ENCODE data around the gene STARD3NL. TPM values are rescaled to one million over a fixed set of nuclear protein-coding genes. Genes with fewer than 3 reads are reported as not detected.

The STARD3NL gene
- total and polyA plus RNA-seq, 10 of the 15 experiments (the other 5 are each of a cell fraction or from before 2014, with no cell fraction given), result 66.1 to 133 (median 85.7) TPM

DNA sequence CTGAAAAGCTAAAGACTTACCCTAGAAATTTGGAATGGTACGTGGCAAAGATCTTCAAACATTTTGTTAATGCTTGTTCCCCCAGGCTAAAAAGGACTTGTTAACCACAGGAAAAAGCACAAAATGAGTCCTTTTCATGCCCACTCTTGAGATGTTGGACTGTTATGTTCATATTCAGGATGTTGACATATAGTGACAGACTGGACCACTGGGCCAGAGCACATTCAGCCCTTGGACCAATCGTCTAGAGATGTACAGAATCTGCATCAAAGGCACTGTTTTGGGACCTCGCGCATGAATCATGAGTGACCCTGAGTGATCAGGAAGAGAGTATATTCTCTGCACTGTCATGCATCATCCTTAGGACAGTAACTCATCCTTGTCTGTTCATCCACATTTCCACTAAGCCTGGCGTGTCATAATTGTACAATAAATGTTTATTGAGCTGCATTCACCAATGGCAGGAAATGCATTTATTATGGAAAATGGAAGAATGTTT is 70.1 kb downstream of the STARD3NL start:
- in situ Hi-C loops (cut with MboI), result no loop called here
- no peak overlapping the region for H3K4me2 ChIP-seq (ENCODE audit: control insufficient read depth, insufficient read depth)
- H3K27me3 ChIP-seq (replicated peaks in 1 of 2; ENCODE audit: control insufficient read depth in 2 of 2, insufficient read depth in 2 of 2, low read length in 1 of 2), result no peaks in the 10 kb centered on the region
- ATAC-seq, result no peak
- DNase-seq (ENCODE audit: low read depth, low spot score), result no peak
- intact Hi-C loops (cut with micrococcal nuclease; ENCODE audit: unreplicated experiment), result no loop called here
- no peak overlapping the region for H3K9ac ChIP-seq (ENCODE audit: control insufficient read depth, insufficient read depth, low read length)
- no peaks in the 10 kb centered on the region for H3K4me1 ChIP-seq (ENCODE audit: control insufficient read depth, insufficient read depth, low read length)
- WGBS (ENCODE audit: insufficient coverage, insufficient replicate concordance, low lambda C conversion rate, missing lambda C conversion rate), result 69% methylated on average over 5 of the region's 5 CpGs
- no peak overlapping the region for H2AFZ ChIP-seq (ENCODE audit: control insufficient read depth, low read depth, low read length)
- H3K27ac ChIP-seq (ENCODE audit: control insufficient read depth, insufficient read depth), result no peak overlapping the region
- SMC1A ChIA-PET (ENCODE audit: uncharacterized antibody, unreplicated experiment), result interaction anchor here (0.6 kb wide), 1 partner anchor 15 kb away, joined by 3 read pairs; no protein-coding TSS in a partner anchor
- POLR2A ChIA-PET, result no interaction called here
- FAIRE-seq, result no peak
- BruUV-seq (replicated peaks), result no TSS peak
- no peaks in the 10 kb centered on the region for H3K36me3 ChIP-seq (ENCODE audit: control insufficient read depth in 2 of 2, insufficient read depth in 2 of 2, low read length in 1 of 2)
- no peaks in the 10 kb centered on the region for H3K9me3 ChIP-seq (replicated peaks; ENCODE audit: control insufficient read depth, insufficient read depth, low read length)
- TF ChIP-seq NFIC (IDR thresholded peaks at IDR 0.05; ENCODE audit: low read depth, low read length), result no peak
- no peak for TF ChIP-seq SIN3A (IDR thresholded peaks at IDR 0.05; ENCODE audit: low read depth, low read length)
- TF ChIP-seq, protein P1, sequence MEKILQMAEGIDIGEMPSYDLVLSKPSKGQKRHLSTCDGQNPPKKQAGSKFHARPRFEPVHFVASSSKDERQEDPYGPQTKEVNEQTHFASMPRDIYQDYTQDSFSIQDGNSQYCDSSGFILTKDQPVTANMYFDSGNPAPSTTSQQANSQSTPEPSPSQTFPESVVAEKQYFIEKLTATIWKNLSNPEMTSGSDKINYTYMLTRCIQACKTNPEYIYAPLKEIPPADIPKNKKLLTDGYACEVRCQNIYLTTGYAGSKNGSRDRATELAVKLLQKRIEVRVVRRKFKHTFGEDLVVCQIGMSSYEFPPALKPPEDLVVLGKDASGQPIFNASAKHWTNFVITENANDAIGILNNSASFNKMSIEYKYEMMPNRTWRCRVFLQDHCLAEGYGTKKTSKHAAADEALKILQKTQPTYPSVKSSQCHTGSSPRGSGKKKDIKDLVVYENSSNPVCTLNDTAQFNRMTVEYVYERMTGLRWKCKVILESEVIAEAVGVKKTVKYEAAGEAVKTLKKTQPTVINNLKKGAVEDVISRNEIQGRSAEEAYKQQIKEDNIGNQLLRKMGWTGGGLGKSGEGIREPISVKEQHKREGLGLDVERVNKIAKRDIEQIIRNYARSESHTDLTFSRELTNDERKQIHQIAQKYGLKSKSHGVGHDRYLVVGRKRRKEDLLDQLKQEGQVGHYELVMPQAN (conservative IDR thresholded peaks at IDR 0.05), result no peak
- TF ChIP-seq EZH2 (IDR thresholded peaks at IDR 0.05; ENCODE audit: borderline replicate concordance, control insufficient read depth, low read depth, low read length), result no peak
- no peak for TF ChIP-seq SP1 (IDR thresholded peaks at IDR 0.05; ENCODE audit: low read depth, low read length)
- no peak for TF ChIP-seq HCFC1 (IDR thresholded peaks at IDR 0.05; ENCODE audit: low read length)
- no peak for TF ChIP-seq ZZZ3 (IDR thresholded peaks at IDR 0.05; ENCODE audit: control insufficient read depth, insufficient read length, low read depth)
- no peak for TF ChIP-seq ZNF274 (IDR thresholded peaks at IDR 0.05; ENCODE audit: insufficient read depth, insufficient read length)
- TF ChIP-seq CHD4 (IDR thresholded peaks at IDR 0.05), result no peak
- TF ChIP-seq PML (IDR thresholded peaks at IDR 0.05; ENCODE audit: low read length), result no peak
- no peak for TF ChIP-seq POU2F2 (IDR thresholded peaks at IDR 0.05; ENCODE audit: borderline replicate concordance, low read depth, low read length)
- CTCF ChIA-PET, result interaction anchor here (1.0 kb wide), 1 partner anchor 15 kb away, joined by 3 read pairs; no protein-coding TSS in a partner anchor
- no peak overlapping the region for H3K4me3 ChIP-seq
- no peaks in the 10 kb centered on the region for H3K79me2 ChIP-seq (ENCODE audit: control insufficient read depth, insufficient read depth, low read length)
- RAD21 ChIA-PET (ENCODE audit: unreplicated experiment), result interaction anchor here (1.1 kb wide), 1 partner anchor 10 kb away, joined by 3 read pairs; no protein-coding TSS in a partner anchor
- H4K20me1 ChIP-seq (ENCODE audit: control insufficient read depth, insufficient read depth), result no peaks in the 10 kb centered on the region
